Stimulated activated naive CD8-positive, alpha-beta T cell treated with anti-CD3 and anti-CD28 coated beads, Interleukin-15, Interleukin-2, amounts not matched to agents 100 U/mL and 50 U/mL, for 24 hours (primary cell): ENCODE data around the gene BANP.
"Not testable (repeated sequence)": the region's sequence is repeated elsewhere in the genome, so short reads cannot be mapped to it uniquely, and the experiment has no call there.

ENCODE experiments used
- ATAC-seq: fragments of 150-1000 bp; cut with Tn5 transposase; one replicate; pipeline ENCODE4 v1.10.0; 2021
- DNase-seq: peaks from one replicate; pipeline ENCODE4 v3.0.0; 2021

The BANP gene

DNA sequence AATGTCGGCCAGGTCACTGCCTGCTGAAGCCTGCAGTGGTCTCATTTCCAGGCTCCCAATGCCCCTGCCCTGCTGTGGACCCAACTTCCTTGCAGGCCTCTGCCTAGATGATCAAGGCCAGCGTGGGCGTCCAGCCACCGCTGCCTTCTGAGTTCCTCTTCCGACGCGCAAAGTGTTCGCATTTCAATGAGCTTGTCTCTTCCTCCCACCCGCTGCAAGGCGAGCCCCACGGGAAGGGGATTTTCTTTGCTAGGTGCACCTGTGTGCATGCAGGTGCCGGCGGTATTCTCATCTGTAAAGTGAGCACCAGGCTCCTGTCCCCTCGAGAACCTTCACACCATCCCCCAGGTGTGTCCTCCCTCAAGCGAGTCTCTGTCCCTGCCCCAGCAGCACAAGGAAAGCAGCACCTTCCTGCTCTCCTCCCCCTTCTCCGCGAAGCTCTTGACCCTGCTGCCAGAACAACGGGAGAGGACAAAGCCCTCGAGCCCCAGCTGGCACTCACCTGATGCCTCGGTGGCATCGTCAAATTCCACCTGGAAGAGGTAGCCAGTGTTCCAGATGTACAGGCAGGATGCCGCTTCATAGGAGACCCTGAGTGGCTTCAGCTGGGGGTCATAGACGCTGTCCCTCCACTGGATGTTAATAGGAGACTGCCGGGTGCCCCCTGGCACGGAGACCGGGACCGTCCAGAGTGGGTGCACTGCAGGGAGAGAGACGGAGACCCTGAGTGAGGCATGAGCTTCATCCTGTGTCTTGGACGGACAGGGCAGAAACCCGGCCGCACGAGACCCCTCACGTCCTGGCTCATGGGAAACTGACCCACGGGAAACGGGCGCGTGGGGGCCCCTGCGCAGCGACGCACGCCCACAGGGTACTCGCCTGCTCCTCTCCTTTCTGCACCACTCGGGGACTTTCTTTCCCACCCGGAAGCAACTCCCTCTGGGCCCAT is 24.7 kb upstream of the BANP start:
- ATAC-seq, result no peak
- DNase-seq, result peak; percentile 37

- DNase-seq (no peak), ATAC-seq (no peak)
Measured at GRCh38 chr16:87927195-87927562, 24.1 kb upstream of the BANP start.

DNA sequence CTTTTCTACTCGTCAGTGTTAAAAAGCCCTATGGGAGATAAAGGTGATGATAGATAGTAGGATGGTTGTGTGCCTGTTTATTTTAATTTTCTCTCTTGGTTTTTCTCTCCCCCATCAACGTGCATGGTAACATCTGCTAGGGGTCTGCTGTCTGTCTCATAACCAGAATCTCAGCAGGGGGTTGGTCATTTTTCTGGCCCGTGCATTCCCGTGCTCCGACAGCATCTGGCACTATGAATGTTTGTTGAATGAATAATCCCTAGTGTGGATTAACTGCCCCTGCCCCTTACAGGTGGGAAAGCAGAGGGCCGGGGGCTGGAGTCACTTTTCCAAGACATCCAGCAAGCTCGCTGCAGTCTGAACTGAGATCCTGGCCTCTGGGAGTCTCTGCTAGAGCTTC is 21.2 kb upstream of the BANP start:
- DNase-seq, result no peak
- no peak for ATAC-seq

GRCh38 chr16:87930456-87930855 is 20.8 kb upstream of the BANP start:
- no peak for DNase-seq
- ATAC-seq, result peak; percentile 49

- no peak for DNase-seq
- peak; percentile 40 for ATAC-seq
Measured at GRCh38 chr16:87931504-87931903, 19.7 kb upstream of the BANP start.

DNA sequence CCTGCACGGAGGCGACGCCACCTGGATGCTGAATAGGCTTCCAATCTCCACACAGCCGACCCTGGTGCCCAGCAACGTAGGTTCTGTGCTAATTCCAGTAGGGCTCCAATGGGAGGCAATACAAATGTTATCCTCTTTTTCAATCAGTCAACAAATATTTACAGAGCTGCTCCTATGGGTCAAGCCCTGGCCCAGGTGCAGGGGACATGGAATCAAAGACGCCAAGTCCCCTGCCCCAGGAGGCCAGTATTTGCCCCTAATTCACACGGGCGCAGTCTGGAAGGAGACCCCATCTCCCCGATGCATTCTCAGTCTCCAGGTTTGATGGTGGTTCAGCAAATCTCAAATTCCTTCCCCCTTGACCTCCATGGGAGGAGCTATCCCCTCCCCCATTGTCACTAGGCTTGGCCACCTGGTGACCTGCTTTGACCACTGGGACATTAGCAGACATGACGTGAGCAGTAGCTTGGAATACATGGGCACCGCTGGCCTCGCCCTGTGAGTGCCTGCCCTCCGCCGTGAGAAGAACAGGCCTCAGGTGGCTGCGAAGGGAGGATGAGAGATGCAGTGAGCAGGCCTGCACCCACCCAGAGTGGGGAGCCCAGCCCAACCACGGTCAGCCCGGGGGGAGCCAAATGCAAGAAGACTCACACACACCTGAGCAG is 18.6 kb upstream of the BANP start:
- ATAC-seq, DNase-seq: not testable (repeated sequence)

DNA sequence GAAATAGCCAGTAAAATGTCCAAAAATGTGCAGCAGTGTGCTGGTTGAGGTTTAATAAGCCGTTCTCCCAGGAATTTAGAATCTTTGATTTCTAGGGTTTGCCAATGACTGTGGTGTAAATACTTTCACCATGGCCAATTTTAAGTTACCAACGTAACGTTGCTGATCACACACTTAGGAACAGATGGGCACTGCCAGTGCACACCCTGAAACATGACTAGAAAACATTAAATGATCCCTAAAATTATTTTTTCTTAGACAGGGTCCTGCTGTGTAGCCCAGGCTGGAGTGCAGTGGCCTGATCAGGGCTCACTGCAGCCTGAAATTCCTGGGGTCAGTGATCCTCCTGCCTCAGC is 18.1 kb upstream of the BANP start:
- ATAC-seq, result no peak

DNA sequence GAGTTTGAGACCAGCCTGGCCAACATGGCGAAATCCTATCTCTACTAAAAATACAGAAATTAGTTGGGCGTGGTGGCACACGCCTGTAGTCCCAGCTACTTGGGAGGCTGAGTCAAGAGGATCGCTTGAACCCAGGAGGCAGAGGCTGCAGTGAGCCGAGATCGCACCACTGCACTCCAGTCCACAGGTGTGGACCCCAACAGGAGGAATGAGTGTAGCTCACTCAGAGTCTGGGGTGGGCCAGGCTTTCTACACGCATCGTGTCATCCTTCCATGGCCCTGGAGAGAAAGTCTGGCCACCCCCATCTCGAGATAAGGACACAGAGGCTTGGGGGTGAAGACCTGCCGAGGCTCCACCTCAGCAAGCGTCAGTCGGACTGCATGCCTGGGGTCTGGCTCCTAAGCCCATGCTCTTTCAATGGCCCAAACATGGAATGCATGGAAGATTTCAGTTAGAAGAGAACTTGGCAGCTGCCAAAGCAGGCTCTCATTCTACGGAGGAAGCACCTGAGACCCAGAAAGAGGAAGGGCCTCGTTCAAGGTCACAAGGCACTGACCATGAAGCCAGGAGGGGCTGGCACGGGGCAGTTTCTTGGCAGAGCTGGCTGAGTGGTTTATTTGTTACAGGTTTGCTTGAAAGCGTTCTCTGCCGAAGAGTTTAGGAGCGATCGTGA is 16.3 kb upstream of the BANP start:
- DNase-seq, ATAC-seq: not testable (repeated sequence)

More for the DNA sequence above, 18.1 kb upstream of the BANP start:
- no peak for DNase-seq

- DNase-seq, ATAC-seq: not testable (repeated sequence)
Measured at GRCh38 chr16:87936016-87936374, 15.2 kb upstream of the BANP start.

- peak; percentile 17 for ATAC-seq
- no peak for DNase-seq
Measured at GRCh38 chr16:87936375-87937230, 14.6 kb upstream of the BANP start, which contains the start of gene CA5A. Gene CA5A (minus strand): TSS chr16:87936529. CDS start chr16:87936450, 79 bp downstream.

DNA sequence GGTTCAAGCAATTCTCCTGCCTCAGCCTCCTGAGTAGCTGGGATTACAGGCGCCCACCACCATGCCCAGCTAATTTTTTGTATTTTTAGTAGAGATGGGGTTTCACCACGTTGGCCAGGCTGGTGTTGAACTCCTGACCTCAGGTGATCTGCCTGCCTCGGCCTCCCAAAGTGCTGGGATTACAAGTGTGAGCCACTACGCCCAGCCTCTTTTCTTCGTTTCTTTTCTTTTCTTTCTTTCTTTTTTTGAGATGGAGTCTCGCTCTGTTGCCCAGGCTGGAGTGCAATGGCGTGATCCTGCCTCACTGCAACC is 14.0 kb upstream of the BANP start:
- ATAC-seq, DNase-seq: not testable (repeated sequence)

GRCh38 chr16:87938412-87938949 is 12.8 kb upstream of the BANP start:
- ATAC-seq, result no peak
- no peak for DNase-seq

GRCh38 chr16:87939562-87940423 is 11.4 kb upstream of the BANP start:
- DNase-seq (no peak), ATAC-seq (no peak)

- DNase-seq, result no peak
- no peak for ATAC-seq
Measured at GRCh38 chr16:87942680-87943079, 8.6 kb upstream of the BANP start.

GRCh38 chr16:87945351-87946042 is 5.7 kb upstream of the BANP start:
- DNase-seq (peak; percentile 51), ATAC-seq (peak; percentile 53)

GRCh38 chr16:87946596-87947347 is 4.5 kb upstream of the BANP start:
- DNase-seq, result no peak

DNA sequence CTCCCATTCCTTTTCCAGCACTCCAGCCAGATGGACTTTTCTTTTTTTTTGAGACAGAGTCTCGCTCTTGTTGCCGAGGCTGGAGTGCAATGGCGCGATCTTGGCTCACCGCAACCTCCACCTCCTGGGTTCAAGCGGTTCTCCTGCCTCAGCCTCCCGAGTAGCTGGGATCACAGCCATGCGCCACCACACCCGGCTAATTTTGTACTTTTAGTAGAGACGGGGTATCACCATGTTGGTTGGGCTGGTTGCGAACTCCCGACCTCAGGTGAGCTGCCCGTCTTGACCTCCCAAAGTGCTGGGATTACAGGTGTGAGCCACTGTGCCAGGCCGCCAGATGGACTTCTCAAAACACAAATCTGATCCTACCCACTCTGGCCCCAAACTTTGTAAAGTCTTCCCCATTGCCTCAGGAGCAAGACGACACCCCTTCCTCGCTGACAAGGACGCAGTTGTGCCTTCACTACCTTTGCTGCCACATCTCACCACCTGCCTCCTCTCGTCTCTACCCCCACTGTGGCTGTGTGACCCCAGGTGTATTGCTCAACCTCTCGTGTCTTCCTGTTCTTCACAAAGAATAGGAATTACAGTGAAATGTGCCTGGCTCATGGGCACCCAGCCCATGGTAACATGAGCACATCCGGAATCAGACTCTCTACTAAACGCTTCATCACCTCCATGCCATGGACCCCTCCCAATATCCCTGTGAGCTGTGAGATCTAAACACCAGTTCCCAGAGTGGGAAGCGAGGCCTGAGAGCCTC is 3.7 kb upstream of the BANP start:
- ATAC-seq (no peak), DNase-seq (no peak)

More at GRCh38 chr16:87946596-87947347, 4.5 kb upstream of the BANP start:
- ATAC-seq, result no peak

DNA sequence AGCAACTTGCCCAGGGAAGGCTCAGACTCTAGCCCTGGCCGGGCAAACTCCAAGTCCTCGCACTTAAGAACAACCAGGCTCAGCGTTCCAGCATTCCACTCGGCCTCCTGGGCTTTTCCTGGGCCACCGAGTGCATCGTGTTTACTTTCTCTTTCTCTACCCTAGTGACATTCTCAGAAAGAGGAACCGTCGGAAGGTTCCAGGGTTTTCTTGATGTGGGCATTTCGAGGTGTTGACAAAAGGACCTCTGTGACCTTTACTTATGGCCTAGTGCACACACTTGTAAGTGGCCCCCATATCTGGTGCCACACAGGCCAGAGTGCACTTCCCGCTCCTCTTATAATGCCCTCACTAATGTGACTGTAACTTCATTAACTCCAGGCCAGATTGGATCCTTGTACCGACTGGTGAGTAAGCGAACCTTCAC is 3.1 kb upstream of the BANP start:
- no peak for DNase-seq
- no peak for ATAC-seq

DNA sequence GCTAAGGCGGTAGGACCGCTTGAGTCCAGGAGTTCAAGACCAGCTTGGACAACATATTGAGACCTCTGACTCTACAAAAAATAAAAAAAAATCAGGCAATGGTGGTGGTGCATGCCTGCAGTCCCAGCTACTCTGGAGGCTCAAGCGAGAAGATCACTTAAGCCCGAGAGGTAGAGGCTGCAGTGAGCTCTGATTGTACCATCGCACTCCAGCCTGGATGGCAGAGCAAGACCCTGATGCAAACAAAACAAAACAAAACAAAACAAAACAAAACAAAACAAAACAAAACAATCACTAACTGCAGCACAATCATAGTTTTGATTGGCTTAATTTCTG is 2.5 kb upstream of the BANP start:
- no peak for ATAC-seq
- no peak for DNase-seq
